GM06990 (cell line): ENCODE data around the gene POU6F1.
"Not testable (repeated sequence)": the region's sequence is repeated elsewhere in the genome, so short reads cannot be mapped to it uniquely, and the experiment has no call there.

Experiments used
- DNase-seq: peaks from one replicate; pipeline ENCODE4 v3.0.0-alpha.2; 2011; ENCODE audit not compliant: insufficient read length; ENCODE audit errors: extremely low read depth
- H3K27me3 ChIP-seq: replicated peaks from 2 replicates; pipeline ENCODE4 v1.6.0; 2011; ENCODE audit warnings: low read length; ENCODE audit not compliant: control insufficient read depth, insufficient read depth
- H3K36me3 ChIP-seq: 2 replicates; pipeline ENCODE4 v1.5.1; 2011; ENCODE audit warnings: low read length; ENCODE audit not compliant: control insufficient read depth, insufficient read depth
- H3K4me3 ChIP-seq: replicated peaks from 2 replicates; pipeline ENCODE4 v1.5.1; 2011; ENCODE audit warnings: low read depth, mild to moderate bottlenecking, control low read depth, low read length
- CTCF ChIP-seq: IDR thresholded peaks from 2 replicates; pipeline ENCODE4 v1.5.1; 2011; ENCODE audit warnings: low read length, control low read depth, mild to moderate bottlenecking, inconsistent platforms; ENCODE audit not compliant: insufficient read depth, poor library complexity, severe bottlenecking

The POU6F1 gene

GRCh38 chr12:51217968-51218606 lies at the start of gene POU6F1:
TSS of gene POU6F1 (minus strand) at chr12:51218062. CDS start at chr12:51206836, 11,226 bp downstream.
- DNase-seq, result peak; percentile 88
- Histone ChIP-seq H3K36me3 (no peaks in the 10 kb centered on the region), H3K4me3 (peak within 1 kb of the TSS; percentile 77), H3K27me3 (no peaks in the 10 kb centered on the region)
- peak; percentile 62 for TF ChIP-seq CTCF

- H3K27me3 ChIP-seq, result no peaks in the 10 kb centered on the region
- TF ChIP-seq CTCF, result no peak
- H3K4me3 ChIP-seq, result no peak overlapping the region
- H3K36me3 ChIP-seq, result no peaks in the 10 kb centered on the region
- no peak for DNase-seq
Observed at GRCh38 chr12:51265024-51265423, 47.2 kb upstream of the POU6F1 start.

- Histone ChIP-seq H3K4me3 (no peak overlapping the region), H3K27me3 (no peaks in the 10 kb centered on the region), H3K36me3 (no peaks in the 10 kb centered on the region)
- no peak for TF ChIP-seq CTCF
- no peak for DNase-seq
Observed at GRCh38 chr12:51264297-51264696, 46.4 kb upstream of the POU6F1 start.

- no peak overlapping the region for H3K4me3 ChIP-seq
- TF ChIP-seq CTCF, result no peak
- no peaks in the 10 kb centered on the region for H3K27me3 ChIP-seq
- no peak for DNase-seq
- H3K36me3 ChIP-seq, result no peaks in the 10 kb centered on the region
Observed at GRCh38 chr12:51263341-51263740, 45.5 kb upstream of the POU6F1 start.

GRCh38 chr12:51262758-51263177 lies 44.9 kb upstream of the POU6F1 start:
- peak; percentile 38 for TF ChIP-seq CTCF
- no peak for DNase-seq
- no peaks in the 10 kb centered on the region for H3K36me3 ChIP-seq
- H3K4me3 ChIP-seq, result no peak overlapping the region
- H3K27me3 ChIP-seq, result no peaks in the 10 kb centered on the region

- H3K36me3 ChIP-seq, DNase-seq, H3K4me3 ChIP-seq, H3K27me3 ChIP-seq: not testable (repeated sequence)
Observed at GRCh38 chr12:51259600-51259999, 41.7 kb upstream of the POU6F1 start.
